ENCODE results near the gene KCTD6. TPM values are rescaled to one million over a fixed set of nuclear protein-coding genes. Genes with fewer than 3 reads are reported as not detected.
"Not testable (repeated sequence)": the region's sequence is repeated elsewhere in the genome, so short reads cannot be mapped to it uniquely, and the experiment has no call there.

Gene KCTD6
- total and polyA plus RNA-seq, 2 of the 8 experiments (the other 6 are each of a cell fraction or from before 2014, with no cell fraction given), result 17.4 to 21.4 TPM

GRCh38 chr3:58526515-58526957 lies 34.6 kb downstream of the KCTD6 start (continued):
- no peak for TF ChIP-seq PHF8 (conservative IDR thresholded peaks at IDR 0.05; ENCODE audit: low read depth, low read length)
- peak; percentile 48; the same call in 1 of the 2 replicates for TF ChIP-seq RFX5 (IDR thresholded peaks at IDR 0.05; ENCODE audit: borderline replicate concordance, low read depth, low read length)
- TF ChIP-seq EGR1 (IDR thresholded peaks at IDR 0.05; ENCODE audit: borderline replicate concordance, low read depth, low read length), result no peak
- TF ChIP-seq MAX (IDR thresholded peaks at IDR 0.05), result no peak
- TF ChIP-seq SIN3A (conservative IDR thresholded peaks at IDR 0.05 in 1 of 2, IDR thresholded peaks at IDR 0.05 in 1 of 2; ENCODE audit: low read depth in 1 of 2, low read length in 2 of 2), result 0 out of 4 replicates have a peak, but pooled peaks of 1 of the 2 experiments have one; percentile 28
- TF ChIP-seq TAF1 (IDR thresholded peaks at IDR 0.05; ENCODE audit: low read depth, low read length), result 0 out of 2 replicates have a peak, but pooled peaks have one; percentile 25
- TF ChIP-seq EP300 (IDR thresholded peaks at IDR 0.05; ENCODE audit: borderline replicate concordance in 1 of 2, low read depth in 2 of 2, low read length in 2 of 2), result peak in 1 of 2 experiments; percentile 13; a peak in 1 of 3 replicates

GRCh38 chr3:58527440-58527839 lies 35.5 kb downstream of the KCTD6 start:
- H4K5ac ChIP-seq (ENCODE audit: insufficient read length, low read depth, low read length); H4K91ac ChIP-seq (replicated peaks; ENCODE audit: insufficient read length, low read length); H3K79me2 ChIP-seq (ENCODE audit: control insufficient read depth in 1 of 2, insufficient read depth in 2 of 2, low read length in 2 of 2); H4K8ac ChIP-seq (ENCODE audit: extremely low read depth, insufficient read depth, low read length); H3K4ac ChIP-seq (replicated peaks; ENCODE audit: insufficient read length, low read depth, low read length); H3K9ac ChIP-seq (replicated peaks in 1 of 4; ENCODE audit: extremely low read depth in 1 of 4, low read depth in 3 of 4, low read length in 3 of 4); H2BK120ac ChIP-seq (replicated peaks; ENCODE audit: low read depth, low read length); H3K79me1 ChIP-seq (ENCODE audit: low read depth, low read length); H3K56ac ChIP-seq (replicated peaks; ENCODE audit: insufficient read length, low read depth, low read length); H3K23ac ChIP-seq (ENCODE audit: insufficient read length); H3K4me2 ChIP-seq (ENCODE audit: insufficient read depth in 1 of 2, low read depth in 2 of 2, low read length in 2 of 2); FAIRE-seq; H3K27ac ChIP-seq (ENCODE audit: low read depth, low read length); H3K18ac ChIP-seq (ENCODE audit: extremely low read depth, low read length); H3K14ac ChIP-seq (ENCODE audit: insufficient read length); H2BK15ac ChIP-seq (ENCODE audit: low read length); H3K36me3 ChIP-seq (ENCODE audit: control insufficient read depth in 2 of 4, insufficient read depth in 4 of 4, low read length in 3 of 4); H2BK20ac ChIP-seq (ENCODE audit: low read length); H3K23me2 ChIP-seq (ENCODE audit: low read depth, low read length); H2BK5ac ChIP-seq (ENCODE audit: low read depth, low read length); H3K4me3 ChIP-seq (ENCODE audit: extremely low read depth in 1 of 4, insufficient read depth in 2 of 4, low read depth in 3 of 4, low read length in 4 of 4); H2BK12ac ChIP-seq (ENCODE audit: low read depth, low read length); H3K4me1 ChIP-seq (replicated peaks in 1 of 4; ENCODE audit: control insufficient read depth in 3 of 4, insufficient read depth in 4 of 4, low read length in 3 of 4); H3K27me3 ChIP-seq (replicated peaks in 1 of 4; ENCODE audit: control insufficient read depth in 3 of 4, extremely low read depth in 1 of 4, insufficient read depth in 3 of 4, low read length in 3 of 4); H4K20me1 ChIP-seq (replicated peaks in 1 of 2; ENCODE audit: control insufficient read depth in 1 of 2, insufficient read depth in 2 of 2, low read length in 2 of 2); H2AK5ac ChIP-seq (ENCODE audit: low read depth, low read length); H2AFZ ChIP-seq (ENCODE audit: low read length); H3K9me3 ChIP-seq (ENCODE audit: insufficient read depth in 2 of 2, low read depth in 1 of 2, low read length in 1 of 2); DNase-seq (ENCODE audit: low read depth in 1 of 2, low spot score in 2 of 2): not testable (repeated sequence)
- 94% methylated on average over 3 of the region's 3 CpGs; no CpG with 5 or more reads in 1 of the 2 experiments for WGBS, 2 experiments (ENCODE audit: extremely low coverage in 1 of 2, insufficient coverage in 1 of 2, insufficient read length in 1 of 2, insufficient replicate concordance in 2 of 2, low coverage in 1 of 2, low lambda C conversion rate in 2 of 2, missing lambda C conversion rate in 1 of 2)
- CTCF ChIA-PET (ENCODE audit: partially characterized antibody), result interaction anchor here (0.9 to 6.4 kb wide), 14 partner anchors 9 to 586 kb away, joined by 3 to 64 read pairs (median 4); partner anchors contain the start of genes ACOX2 and FAM107A
- POLR2A ChIA-PET (ENCODE audit: partially characterized antibody), result interaction anchor here (1.2 kb wide), 1 partner anchor 93 kb away, joined by 3 read pairs; no protein-coding TSS in a partner anchor
